ENCODE results near the gene MKNK2.
"Not testable (repeated sequence)": the region's sequence is repeated elsewhere in the genome, so short reads cannot be mapped to it uniquely, and the experiment has no call there.

The MKNK2 gene

DNA sequence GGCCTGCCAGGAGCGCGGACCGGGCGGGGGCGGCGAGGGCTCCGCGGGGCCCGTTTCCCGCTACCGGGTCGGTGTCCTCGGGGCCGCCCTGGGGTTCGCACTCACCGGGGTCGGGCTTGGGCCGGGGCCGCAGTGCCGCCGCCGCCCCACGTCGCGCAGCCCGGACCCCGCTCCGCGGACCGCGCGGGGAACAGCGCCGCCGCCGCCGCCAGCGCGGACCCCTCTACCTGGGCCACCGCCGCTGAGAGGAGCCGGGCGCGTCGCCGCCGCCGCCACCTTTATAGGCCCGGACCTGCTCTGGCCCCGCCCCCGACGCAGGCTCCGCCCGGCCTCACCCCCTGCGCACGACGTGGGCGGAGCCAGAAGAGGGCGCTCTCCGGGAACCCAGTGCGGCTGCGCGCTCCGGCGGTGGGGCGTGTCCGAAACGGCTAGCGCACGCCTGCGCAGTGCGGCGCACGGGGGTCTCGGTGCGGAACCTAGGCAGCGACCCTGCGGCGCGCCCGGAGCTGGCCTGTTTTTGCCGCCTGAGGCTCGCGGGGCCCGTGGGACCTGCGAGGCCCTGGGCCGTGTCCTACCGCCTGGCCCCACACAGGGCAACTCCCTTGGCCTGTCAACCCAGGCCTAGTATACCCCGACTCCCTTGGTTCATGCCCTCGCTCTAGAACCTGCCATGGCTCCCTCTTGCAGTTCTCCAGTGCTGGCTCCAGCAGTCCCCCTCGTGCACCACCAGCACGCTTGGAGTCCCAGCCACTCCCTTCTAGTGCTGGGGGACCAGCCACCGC lies at the start of gene MKNK2:
Gene MKNK2, minus strand, starts transcription at position 254 of the 782 bp plus-strand sequence. CDS start 393 bp downstream, outside the sequence.
- peak; percentile 89 to 96 (median 94) for DNase-seq

DNA sequence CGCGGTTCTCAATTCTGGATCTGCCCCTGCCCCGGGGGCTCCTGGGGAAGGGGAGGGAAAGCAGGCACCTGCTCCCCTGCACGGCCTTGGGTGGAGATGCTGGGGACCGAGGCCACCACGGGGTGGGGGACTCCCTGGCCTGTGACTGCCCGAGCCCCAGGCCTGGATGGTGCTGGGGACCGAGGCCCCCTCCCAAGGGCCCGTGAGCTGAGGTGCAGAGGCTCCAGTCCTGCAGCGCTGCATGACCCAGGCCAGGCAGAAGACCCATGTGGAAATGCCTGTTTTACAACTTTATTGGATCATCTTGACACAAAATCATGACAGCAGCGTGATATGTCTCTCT lies 49.6 kb upstream of the MKNK2 start:
- no peak for DNase-seq

DNA sequence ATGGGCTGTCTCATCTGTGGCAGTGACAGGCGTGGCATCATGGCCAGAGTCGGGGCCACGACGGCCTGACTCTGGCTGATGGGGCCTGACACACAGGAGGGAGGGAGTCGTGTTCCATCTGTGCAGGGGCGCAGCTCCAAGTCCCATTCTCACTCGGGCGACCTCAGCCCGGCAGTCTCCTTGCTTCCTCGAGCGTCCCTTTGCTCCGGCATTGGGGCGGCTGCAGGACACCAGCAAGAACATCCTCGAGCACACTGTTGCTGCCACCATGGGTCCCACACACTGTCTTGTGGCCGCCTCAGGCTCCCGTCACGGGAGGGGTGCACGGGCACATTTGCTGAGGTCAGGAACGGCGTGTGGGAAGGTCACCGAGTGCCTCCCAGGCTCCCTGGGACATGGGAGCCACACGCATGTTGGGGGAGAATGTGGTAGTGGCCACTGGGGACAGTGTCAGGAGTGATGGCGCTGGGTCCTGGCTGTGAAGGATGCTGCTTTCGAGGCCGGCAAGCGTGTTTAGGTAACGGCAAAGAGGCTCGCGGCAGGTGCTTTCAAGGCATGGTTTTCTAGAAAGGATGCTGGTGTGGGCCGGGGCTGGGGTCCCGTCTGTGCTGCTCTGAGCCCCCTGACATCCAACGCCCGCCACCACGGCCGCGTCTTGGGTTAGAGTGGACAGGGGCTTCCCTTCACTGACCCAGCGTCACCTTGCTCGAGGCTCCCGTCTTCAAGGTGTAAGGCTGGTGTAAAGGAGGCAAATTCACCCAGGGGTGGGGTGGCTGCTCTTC lies 49.1 kb upstream of the MKNK2 start:
- no peak for DNase-seq

DNA sequence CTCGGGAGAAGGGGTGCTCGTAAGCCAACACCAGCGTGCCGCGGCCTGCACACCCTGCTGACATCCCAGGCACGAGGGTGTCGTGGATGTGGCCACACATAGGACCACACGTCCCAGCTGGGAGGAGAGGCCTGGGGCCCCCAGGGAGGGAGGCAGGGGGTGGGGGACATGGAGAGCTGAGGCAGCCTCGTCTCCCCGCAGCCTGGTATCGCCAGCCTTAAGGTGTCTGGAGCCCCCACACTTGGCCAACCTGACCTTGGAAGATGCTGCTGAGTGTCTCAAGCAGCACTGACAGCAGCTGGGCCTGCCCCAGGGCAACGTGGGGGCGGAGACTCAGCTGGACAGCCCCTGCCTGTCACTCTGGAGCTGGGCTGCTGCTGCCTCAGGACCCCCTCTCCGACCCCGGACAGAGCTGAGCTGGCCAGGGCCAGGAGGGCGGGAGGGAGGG lies 48.0 kb upstream of the MKNK2 start:
- DNase-seq: no peak

DNA sequence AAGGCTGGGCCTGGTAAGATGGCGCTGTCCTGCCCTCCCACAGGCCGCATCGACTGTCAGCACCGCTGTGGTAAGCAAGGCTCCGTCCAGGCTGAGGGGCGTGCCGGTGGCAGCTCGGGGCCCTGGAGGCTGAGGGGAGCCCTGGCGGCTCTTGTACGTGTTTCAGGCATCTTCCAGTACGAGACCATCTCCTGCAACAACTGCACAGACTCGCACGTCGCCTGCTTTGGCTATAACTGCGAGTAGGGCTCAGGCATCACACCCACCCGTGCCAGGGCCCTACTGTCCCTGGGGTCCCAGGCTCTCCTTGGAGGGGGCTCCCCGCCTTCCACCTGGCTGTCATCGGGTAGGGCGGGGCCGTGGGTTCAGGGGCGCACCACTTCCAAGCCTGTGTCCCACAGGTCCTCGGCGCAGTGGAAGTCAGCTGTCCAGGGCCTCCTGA lies 46.9 kb upstream of the MKNK2 start:
- DNase-seq: no peak

DNA sequence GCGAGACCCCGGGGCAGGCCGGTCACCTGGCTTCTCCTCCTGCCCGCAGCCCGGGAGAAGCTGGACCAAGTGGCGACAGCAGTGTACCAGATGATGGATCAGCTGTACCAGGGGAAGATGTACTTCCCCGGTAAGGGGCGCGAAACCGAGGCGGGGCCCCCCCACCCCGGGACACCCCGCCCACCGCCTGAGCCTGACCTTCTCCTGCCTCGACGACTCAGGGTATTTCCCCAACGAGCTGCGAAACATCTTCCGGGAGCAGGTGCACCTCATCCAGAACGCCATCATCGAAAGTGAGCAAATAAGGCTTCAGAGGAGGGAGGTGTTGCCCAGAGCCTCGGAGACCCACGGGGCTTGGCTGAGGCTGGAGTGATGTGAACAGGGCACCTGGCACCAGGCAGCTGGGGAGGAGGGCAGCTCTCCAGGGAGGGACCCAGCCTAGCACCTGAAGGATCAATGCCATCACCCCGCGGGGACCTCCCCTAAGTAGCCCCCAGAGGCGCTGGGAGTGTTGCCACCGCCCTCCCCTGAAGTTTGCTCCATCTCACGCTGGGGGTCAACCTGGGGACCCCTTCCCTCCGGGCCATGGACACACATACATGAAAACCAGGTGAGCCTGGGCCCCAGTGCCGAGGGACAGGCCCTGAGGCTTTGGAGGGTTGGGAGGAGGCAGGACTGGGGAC lies 46.3 kb upstream of the MKNK2 start:
- DNase-seq: no peak

DNA sequence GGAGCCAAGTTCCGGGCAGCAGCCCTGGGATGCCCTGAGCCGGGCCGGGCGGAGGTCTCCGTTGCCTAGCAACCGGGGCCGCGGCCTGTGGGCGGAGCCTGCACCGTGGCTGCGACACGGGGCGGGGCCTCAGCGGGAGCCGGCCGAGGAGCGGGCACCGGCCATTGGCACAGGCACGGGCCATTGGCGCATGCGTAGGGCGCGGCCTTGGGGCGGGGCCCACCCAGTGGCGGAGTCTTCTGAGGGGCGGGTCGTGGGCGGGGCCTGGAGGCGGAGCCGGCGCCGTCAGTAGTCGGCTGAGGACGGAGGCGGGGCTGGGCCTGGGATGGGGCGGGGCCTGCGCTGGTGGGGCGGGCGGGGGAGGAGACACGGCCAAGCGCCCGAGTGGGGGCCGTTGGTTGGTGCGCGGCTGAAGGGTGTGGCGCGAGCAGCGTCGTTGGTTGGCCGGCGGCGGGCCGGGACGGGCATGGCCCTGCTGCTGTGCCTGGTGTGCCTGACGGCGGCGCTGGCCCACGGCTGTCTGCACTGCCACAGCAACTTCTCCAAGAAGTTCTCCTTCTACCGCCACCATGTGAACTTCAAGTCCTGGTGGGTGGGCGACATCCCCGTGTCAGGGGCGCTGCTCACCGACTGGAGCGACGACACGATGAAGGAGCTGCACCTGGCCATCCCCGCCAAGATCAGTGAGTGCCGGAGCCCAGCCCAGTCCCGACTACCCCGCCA lies 45.6 kb upstream of the MKNK2 start, which contains the start of gene IZUMO4:
Gene IZUMO4, plus strand, starts transcription at position 436 of the 723 bp plus-strand sequence. Its CDS starts 31 bp downstream, at position 467.
- peak; percentile 99 to 100 (median 99) for DNase-seq

DNA sequence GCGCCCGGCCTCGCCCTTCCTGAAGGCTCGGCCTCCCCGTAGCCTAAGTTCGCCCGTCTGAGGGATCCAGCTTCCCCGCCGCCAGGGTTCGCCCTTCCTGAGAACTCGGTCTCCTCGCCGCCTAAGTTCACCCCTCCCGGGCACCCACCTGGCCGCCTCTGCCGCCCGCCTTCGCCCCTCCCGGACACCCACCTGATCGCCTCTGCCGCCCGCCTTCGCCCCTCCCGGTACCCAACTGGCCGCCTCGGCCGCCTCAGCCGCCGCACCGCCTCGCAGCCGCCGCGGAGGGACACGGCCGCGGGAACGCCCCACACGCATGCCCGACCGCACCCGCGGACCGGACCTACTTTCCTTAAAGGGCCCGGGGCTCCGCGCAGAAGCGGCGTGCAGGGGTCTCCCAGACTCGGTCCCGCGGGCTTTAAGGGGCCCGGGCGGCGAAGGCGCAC lies 45.0 kb upstream of the MKNK2 start, which contains the start of gene MOB3A:
Gene MOB3A, minus strand, starts transcription at position 293 of the 446 bp plus-strand sequence. CDS start 17,766 bp downstream, outside the sequence.
- peak in 3 of 4 experiments; percentile 91 to 97 (median 94) for DNase-seq

DNA sequence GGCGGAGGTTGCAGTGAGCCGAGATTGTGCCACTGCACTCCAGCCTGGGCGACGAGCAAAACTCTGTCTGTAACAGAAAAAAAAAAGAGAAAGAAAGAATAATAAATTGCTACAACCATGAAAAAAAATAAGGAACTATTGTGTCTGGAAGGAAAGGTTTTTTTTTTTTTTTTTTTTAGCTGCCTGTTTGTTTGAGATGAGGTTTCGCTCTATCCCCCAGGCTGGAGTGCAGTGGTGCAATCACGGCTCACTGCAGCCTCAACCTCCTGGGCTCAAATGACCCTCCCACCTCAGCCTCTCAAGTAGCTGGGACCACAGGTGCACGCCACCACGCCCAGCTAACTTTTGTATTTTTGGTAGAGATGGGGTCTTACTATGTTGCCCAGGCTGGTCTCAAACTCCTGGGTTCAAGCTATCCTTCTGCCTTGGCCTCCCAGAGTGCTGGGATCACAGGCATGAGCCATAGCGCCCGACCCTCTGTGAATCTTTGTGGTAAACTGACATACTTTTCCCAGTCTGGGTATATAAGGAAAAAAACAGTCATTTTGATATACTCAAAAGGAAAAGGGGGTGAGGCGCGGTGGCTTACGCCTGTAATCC lies 41.0 kb upstream of the MKNK2 start:
- DNase-seq: not testable (repeated sequence)

DNA sequence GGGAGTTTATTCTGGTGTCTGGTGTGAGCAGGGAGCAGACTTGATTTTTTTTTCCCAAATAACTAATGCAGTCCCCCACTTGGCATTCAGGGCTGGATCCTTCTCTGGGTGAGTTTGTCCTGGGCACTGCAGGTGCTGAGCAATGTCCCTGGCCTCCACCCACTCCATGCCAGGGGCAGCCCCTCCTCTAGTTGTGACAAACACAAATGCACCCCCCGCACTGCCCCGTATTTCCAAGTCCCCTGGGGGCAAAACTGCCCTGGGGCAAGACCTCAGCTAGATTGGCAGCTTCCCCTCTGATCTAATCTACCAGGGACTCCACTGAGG lies 38.6 kb upstream of the MKNK2 start:
- DNase-seq: no peak

DNA sequence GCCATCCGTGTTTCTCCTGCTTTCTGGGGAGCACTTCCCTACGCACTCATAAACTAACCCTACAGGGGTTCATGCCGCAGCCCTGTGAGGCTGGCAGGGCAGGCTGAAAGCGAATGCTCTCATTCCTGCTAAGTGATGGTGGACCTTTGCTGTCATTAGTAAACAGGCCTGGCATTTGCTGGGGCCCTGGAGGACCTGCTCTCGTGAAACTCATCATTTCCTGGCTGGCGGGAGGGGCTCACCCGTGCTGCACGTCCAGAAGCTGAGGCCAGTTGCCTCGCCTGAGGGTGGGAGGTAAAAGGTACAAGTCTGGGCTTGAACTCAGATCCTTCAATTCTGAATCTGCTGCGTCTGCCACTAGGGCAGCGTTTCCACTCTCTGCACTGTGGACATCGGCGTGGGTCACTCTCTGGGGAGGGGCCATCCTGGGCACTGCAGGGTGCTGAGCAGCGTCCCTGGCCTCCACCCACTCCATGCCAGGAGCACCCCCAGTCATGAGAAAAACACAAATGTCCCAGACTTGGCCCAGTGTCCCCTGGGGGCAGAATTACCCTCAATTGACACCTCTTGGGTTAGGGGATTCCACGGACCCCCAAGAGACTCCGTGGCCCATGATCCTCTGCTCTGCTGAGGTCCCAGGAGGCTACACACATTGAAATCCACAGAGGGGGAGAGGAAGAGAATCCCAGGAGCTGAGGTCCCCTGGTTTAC lies 38.1 kb upstream of the MKNK2 start:
- DNase-seq: no peak

DNA sequence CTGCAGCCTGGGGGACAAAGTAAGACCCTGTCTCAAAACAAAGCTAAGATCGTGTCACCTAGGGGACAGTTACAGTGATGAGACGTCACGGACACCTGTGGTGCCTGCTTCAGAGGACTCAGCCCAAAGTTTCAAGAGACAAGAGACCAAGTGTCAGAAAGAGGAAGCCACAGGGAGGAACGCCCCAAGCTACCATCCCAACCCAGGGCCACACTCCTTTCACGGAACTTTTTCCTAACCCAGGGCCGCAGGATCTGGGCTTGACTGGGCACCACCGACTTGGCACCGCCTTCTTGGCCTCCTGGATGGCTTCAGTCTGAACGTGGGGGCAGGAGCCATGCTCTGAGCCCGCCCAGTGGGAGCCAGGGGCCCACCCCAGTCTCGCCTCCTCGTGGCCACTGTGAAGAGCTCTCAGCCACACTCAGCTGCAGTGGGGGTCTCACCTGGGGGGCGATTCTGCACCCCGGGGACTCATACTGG lies 36.6 kb upstream of the MKNK2 start:
- DNase-seq: no peak

DNA sequence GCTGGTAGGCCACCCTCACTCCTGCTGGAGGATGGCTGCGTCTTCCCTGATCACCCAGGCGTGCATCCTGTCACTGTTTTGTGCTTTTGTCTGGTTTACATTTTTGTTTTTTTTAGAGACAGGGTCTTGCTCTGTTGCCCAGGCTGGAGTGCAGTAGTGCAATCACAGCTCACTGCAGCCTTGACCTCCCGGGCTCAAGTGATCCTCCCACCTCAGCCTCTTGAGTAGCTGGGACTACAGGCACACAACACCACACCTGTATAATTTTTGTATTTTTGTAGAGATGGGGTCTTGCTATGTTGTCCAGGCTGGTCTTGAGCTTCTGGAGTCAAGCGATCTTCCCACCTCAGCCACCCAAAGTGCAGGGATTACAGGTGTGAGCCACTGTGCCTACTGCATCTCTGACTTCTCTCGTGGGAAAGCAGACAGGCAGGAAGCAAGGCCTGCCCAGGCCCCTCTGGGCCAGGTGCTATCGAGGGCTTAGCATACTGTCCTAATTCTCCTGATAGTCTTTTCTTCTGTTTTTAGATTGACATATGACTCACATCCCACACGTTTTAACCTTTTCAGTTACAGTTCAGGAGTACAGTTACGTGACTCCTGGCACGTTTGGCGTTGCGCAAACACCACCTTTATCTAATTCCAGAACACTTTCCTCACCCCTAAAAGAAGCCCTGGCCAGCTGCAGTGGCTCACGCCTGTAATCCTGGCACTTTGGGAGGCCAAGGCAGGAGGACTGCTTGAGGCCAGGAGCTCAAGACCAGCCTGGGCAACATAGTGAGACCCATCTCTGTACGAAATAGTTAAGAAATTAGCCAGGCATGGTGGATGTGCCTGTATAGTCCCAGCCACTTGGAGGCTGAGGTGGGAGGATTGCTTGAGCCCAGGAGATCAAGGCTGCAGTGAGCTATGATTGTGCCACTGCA lies 35.9 kb upstream of the MKNK2 start:
- DNase-seq: not testable (repeated sequence)

DNA sequence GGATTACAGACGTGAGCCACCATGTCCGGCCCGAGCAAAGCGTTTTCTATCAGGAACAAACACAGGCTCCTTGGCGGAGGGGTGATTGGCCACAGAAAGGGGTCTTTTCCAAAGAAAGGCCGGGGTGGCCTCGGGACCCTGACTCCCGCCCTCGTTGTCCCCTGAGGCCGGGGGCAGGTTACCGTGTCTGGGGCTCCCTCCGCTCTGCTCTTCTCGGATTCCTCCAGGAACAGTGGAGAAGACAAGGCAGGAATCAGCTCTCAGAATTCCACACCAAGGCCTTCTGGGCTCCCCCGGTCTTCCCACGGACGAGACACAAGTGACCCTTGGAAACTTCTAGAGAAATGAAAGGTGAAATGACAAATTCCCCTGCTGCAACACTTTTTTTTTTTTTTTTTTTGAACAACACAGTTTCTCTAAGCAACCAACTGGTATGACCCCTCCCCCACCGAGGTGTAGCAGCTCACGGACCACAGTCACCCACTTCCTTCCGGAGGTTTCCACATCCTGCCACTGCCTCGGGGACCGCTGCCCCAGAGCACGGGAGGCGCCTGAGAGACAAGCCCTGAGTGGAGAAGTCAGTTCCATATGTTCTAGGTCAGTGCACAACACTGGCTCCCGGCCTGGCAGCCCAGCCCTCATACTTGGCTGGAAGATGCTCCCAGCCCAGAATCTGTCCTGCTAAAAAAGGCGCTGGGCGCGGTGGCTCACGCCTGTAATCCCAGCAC lies 34.1 kb upstream of the MKNK2 start:
- DNase-seq: peak; percentile 58 to 83 (median 70)

DNA sequence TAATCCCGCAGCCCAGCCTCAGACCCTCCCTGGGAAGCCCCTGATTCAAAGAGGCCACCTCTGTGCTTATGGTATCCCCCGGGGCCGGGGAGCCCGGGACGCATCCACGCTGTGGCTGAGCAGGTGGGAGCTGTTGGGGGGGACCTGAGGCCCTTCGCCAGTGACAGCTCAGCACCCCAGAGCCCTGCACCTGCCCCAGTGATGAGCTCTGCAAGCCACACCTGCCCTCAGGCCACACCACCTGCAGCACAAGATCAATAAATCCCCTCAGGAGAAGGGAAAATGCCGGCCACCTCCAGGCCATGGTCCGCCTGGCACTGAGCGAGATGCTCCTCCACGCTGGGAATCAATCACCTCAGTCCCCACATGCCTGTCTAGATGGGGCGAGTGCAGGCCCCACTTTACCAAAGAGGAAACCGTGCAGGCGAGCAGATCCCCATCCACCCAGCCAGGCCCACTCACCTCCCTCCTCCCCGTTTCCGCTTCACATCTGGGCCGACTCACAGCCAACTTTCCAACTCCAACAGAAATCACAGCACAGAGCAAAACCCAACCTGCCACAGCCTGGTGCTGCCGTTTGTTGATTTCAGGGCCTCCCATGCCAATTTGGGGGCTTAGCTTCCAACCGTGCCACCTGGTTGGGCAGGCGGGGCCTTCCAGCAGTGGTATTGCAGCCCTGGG lies 32.3 kb upstream of the MKNK2 start:
- peak in 2 of 4 experiments; percentile 45 for DNase-seq

DNA sequence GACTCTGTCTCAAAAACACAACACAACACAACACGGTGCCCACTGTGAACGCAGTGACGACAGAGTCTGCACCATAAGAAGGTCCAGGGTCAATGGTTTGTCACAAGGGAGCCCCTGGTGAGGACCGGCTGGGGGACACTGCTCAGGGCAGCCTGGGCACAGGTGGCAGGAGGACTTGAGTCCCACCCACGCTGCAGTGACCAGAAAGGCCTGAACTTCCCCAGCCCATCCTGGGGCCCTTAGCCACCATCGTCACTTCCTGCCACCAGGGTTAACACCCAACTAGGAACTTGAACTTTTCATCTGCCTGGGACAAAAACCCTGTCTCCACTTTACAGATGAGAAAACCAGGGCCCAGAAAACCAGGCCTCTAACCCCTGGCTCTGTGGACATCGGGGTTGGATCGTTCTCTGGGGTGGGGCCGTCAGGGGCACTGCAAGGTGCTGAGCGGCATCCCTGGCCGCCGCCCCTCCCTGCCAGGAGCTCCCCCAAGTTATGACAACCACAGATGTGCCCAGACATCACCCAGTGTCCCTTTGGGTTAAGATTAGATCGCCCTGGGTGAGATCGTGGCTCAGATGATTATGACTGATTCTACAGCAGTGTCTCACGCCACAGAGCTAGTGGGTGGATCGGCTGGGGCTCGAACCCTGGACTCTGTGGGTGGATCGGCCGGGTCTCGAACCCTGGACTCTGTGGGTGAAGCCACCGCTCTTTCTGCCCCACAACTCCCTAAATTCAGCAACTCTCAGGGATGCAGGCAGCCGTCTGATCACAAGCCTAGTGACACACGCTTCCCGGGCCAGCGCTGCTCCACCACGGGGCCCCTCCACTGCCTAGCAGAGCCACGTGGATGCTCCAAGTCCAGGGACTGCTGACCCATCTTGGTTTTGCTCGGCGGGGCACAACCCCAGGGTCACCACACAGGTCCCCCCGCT lies 31.1 kb upstream of the MKNK2 start:
- peak in 1 of 4 experiments; percentile 13 for DNase-seq

DNA sequence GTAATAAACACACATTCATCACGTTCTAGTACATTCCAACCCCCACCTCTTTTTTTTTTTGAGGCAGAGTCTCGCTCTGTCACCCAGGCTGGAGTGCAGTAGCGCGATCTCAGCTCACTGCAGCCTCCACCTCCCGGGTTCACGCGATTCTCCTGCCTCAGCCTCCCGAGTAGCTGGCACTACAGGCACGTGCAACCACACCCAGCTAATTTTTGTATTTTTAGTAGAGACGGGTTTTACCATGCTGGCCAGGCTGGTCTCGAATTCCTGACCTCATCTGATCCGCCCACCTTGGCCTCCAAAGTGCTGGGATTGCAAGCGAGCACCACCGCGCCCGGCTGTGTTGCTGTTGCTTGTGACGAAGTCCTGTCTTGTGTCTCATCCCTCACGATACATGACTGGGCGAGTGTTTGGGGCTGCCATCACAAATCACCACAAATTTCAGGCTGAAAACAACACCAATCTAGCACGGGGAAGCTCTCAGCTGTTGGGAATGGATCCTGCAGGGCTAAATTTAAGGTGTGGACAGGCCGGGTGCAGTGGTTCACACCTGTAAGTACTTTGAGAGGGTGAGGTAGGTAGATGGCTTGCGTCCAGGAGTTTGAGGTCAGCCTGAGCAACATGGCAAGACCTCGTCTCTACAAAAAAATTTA lies 29.4 kb upstream of the MKNK2 start:
- no peak for DNase-seq

Measured in activated naive CD4-positive, alpha-beta T cell (primary cell).